ENCODE results near the gene ZNF777.

- TF ChIP-seq, protein P1, sequence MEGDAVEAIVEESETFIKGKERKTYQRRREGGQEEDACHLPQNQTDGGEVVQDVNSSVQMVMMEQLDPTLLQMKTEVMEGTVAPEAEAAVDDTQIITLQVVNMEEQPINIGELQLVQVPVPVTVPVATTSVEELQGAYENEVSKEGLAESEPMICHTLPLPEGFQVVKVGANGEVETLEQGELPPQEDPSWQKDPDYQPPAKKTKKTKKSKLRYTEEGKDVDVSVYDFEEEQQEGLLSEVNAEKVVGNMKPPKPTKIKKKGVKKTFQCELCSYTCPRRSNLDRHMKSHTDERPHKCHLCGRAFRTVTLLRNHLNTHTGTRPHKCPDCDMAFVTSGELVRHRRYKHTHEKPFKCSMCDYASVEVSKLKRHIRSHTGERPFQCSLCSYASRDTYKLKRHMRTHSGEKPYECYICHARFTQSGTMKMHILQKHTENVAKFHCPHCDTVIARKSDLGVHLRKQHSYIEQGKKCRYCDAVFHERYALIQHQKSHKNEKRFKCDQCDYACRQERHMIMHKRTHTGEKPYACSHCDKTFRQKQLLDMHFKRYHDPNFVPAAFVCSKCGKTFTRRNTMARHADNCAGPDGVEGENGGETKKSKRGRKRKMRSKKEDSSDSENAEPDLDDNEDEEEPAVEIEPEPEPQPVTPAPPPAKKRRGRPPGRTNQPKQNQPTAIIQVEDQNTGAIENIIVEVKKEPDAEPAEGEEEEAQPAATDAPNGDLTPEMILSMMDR (conservative IDR thresholded peaks at IDR 0.05; ENCODE audit: low read depth, low read length): no peak
- TF ChIP-seq MAZ (IDR thresholded peaks at IDR 0.05; ENCODE audit: borderline replicate concordance, low read depth, low read length) (no peak), RAD21 (IDR thresholded peaks at IDR 0.05; ENCODE audit: low read length) (no peak), POLR2A (IDR thresholded peaks at IDR 0.05; ENCODE audit: low read depth, low read length) (no peak)
Measured at GRCh38 chr7:149459201-149459539, 1.7 kb downstream of the ZNF777 start.

Data from IMR-90 (cell line).